Fibroblast of villous mesenchyme (primary cell): Measurements from ENCODE around the gene CREB3L2. TPM values are rescaled to one million over a fixed set of nuclear protein-coding genes. Genes with fewer than 3 reads are reported as not detected.
A peak's percentile ranks its signal among the peaks of the same experiment; 100 is the strongest.

Source experiments
- DNase-seq: peaks from one replicate; pipeline ENCODE4 v3.0.0-alpha.2; 2010; ENCODE audit warnings: low read depth
- H3K4me3 ChIP-seq: 2 replicates; pipeline ENCODE4 v1.5.1; 2011; ENCODE audit warnings: low read depth, mild to moderate bottlenecking, low read length
- total RNA-seq: library from RNA; depleted of rRNA; stranded (reverse); fragments of >200 nt; gene quantifications from 2 replicates; pipeline ENCODE4 v1.2.3, GENCODE V29; 2012
- TF ChIP-seq, protein P1 (sequence below): IDR thresholded peaks from 2 replicates; pipeline ENCODE4 v1.5.1; 2012; ENCODE audit warnings: low read depth, mild to moderate bottlenecking, low read length; ENCODE audit not compliant: insufficient read depth

The CREB3L2 gene
- total RNA-seq, 1 donor: 33.2 TPM

GRCh38 chr7:137923380-137923779 lies 78.5 kb downstream of the CREB3L2 start:
- no peak overlapping the region for H3K4me3 ChIP-seq
- DNase-seq: no peak

GRCh38 chr7:137920637-137921399 lies 81.1 kb downstream of the CREB3L2 start:
- TF ChIP-seq, protein P1, sequence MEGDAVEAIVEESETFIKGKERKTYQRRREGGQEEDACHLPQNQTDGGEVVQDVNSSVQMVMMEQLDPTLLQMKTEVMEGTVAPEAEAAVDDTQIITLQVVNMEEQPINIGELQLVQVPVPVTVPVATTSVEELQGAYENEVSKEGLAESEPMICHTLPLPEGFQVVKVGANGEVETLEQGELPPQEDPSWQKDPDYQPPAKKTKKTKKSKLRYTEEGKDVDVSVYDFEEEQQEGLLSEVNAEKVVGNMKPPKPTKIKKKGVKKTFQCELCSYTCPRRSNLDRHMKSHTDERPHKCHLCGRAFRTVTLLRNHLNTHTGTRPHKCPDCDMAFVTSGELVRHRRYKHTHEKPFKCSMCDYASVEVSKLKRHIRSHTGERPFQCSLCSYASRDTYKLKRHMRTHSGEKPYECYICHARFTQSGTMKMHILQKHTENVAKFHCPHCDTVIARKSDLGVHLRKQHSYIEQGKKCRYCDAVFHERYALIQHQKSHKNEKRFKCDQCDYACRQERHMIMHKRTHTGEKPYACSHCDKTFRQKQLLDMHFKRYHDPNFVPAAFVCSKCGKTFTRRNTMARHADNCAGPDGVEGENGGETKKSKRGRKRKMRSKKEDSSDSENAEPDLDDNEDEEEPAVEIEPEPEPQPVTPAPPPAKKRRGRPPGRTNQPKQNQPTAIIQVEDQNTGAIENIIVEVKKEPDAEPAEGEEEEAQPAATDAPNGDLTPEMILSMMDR: no peak
- H3K4me3 ChIP-seq: no peak overlapping the region
- DNase-seq: peak; percentile 93

More at GRCh38 chr7:137923380-137923779, 78.5 kb downstream of the CREB3L2 start:
- TF ChIP-seq, protein P1: no peak

- DNase-seq: no peak
- TF ChIP-seq, protein P1: no peak
Observed at GRCh38 chr7:137919987-137920386, 81.9 kb downstream of the CREB3L2 start.

DNA sequence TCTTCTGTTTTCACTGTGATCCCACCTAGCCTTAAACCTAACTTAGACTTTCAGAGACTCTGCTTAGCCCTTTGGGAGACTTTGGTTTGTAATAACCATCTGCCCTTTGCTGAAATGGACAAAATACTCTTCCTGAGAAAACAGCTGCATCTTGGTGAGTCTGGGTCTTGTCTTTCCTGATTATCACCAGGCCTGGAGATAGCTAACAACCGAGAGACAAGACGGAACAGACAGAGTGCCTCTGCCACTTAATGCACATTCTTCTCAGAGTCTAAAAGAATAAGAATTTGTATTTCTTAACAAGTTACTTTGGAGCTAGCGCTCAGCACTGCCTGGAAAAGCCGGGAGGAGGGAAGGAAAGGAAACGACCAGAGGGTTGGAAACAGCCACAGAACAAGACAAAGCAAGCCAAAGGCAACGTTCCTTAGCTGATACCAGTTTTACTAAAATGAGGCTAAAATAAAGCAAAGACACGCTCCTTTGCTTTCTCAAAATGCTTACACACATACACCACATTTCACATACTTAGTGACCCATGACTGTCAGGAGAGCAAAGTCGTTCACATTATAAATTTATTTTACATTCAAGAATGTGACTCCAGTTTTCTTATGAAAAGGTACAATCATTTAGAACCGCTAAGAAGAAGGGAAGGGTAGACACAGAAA lies 84.8 kb downstream of the CREB3L2 start:
- TF ChIP-seq, protein P1: no peak
- H3K4me3 ChIP-seq: no peak overlapping the region
- peak; percentile 74 for DNase-seq

More at GRCh38 chr7:137919987-137920386, 81.9 kb downstream of the CREB3L2 start:
- no peak overlapping the region for H3K4me3 ChIP-seq

DNA sequence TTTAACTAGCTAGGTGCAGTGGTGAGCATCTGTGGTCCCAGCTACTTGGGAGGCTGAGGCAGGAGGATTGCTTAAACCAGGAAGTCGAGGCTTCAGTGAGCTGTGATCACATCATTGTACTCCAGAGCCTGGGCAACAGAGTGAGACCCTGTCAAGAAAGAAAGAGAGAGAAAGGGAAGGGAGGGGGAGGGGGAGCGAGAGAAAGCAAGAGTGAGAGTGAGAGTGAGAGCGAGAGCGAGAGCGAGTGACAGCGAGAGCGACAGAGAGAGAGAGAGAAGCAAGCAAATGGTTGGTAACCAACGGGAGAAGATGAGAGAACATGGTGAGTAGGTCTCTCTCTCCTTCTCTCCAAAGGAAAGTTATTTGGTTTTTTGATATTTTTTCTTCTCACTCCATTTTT lies 85.3 kb downstream of the CREB3L2 start:
- TF ChIP-seq, protein P1: no peak
- H3K4me3 ChIP-seq: no peak overlapping the region
- no peak for DNase-seq

- DNase-seq: no peak
- TF ChIP-seq, protein P1: no peak
- H3K4me3 ChIP-seq: no peak overlapping the region
Observed at GRCh38 chr7:137915266-137915665, 86.6 kb downstream of the CREB3L2 start.

DNA sequence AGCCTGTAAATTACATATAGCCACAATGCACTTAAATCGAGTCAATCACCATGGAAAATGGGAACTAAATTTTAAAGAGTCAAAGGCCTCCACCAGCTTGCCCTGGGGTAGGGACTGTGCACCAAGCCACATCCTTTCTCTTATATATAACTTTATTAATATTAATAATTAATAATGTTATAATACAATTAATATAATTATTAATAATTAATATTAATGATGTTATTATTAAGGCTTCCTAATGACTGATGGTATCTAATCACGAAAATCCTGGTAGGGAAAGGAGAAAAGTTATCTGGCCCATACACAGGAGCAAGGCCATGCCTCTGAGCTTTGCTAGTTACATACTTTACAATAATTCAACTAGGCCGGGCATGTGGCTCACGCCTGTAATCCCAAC lies 87.9 kb downstream of the CREB3L2 start:
- TF ChIP-seq, protein P1: no peak
- no peak overlapping the region for H3K4me3 ChIP-seq
- DNase-seq: no peak
